Medulla oblongata (tissue), 1 donor: ENCODE results near the gene ACACA.

Source experiments
- DNase-seq: peaks from one replicate; pipeline ENCODE4 v3.0.0-alpha.2; 2015; ENCODE audit errors: extremely low spot score

ACACA gene

DNA sequence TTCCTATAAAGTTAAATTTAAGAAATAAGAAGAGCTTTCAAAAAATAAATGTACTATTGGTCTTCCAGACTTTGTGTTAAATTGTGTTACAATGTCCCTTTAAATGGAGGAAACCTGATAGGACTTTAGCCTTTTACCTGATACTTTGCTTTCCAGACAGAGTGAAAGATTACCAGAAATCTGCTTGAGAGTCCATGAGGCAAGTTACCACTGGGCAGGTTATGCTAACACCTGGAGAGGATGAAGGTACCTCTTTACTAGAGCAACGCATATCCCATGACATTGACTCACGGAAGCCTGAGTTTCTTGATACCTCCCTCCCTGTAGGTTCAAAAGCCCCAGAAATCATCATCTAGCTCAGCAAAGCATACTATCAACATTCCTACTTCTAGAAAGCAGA is 174.7 kb downstream of the ACACA start:
- no peak for DNase-seq

GRCh38 chr17:37230633-37231032 is 176.0 kb downstream of the ACACA start:
- DNase-seq: no peak

DNA sequence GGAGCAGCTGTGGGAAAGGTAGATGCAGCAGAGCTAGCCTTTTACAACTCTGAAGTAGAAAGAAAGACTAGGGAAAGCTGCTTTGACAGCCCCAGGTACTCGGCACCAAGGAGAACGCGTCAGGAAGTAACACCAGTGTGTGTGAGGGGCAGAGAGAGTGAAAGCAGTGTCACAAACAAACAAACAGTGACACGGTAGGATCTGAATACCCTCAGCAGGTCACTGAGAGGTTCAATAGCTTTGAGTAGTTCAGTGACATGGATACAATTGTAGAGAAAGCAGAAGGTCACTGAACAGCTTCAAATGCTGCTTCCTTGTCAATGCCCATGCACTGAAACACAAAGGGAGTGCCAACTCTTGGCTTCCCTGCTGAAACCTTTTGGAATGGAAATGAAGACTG is 181.2 kb downstream of the ACACA start:
- peak; percentile 25 for DNase-seq

GRCh38 chr17:37221865-37222264 is 184.8 kb downstream of the ACACA start:
- no peak for DNase-seq

GRCh38 chr17:37220607-37220953 is 186.1 kb downstream of the ACACA start:
- peak; percentile 67 for DNase-seq

GRCh38 chr17:37219876-37220606 is 186.6 kb downstream of the ACACA start:
- DNase-seq: no peak

GRCh38 chr17:37218849-37219248 is 187.8 kb downstream of the ACACA start:
- DNase-seq: no peak

- no peak for DNase-seq
These were observed 192.2 kb downstream of the ACACA start for GRCh38 chr17:37214416-37214815.

- no peak for DNase-seq
These were observed 192.7 kb downstream of the ACACA start for GRCh38 chr17:37213927-37214326.

DNA sequence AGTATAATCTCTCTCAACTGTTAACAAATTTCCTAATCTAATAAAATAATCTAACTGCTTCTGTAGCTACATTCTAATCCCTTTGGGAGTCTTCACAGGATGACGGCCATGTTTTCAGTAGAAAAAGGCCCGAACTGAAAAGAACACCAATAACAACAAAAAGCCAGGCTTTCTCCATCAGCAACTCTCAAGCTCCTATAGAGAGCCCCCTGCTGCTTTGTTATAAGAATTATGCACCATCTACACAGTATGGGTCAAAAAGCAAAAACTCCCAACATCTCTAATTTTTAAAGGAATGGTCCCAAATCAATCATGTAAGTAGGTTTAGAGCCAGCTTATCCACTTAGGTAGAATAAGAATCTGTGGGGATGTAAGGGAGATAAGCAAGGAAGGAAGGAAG is 194.5 kb downstream of the ACACA start:
- DNase-seq: peak; percentile 12

GRCh38 chr17:37211136-37211535 is 195.5 kb downstream of the ACACA start:
- no peak for DNase-seq

- DNase-seq: no peak
These were observed 199.5 kb downstream of the ACACA start for GRCh38 chr17:37207103-37207502.

DNA sequence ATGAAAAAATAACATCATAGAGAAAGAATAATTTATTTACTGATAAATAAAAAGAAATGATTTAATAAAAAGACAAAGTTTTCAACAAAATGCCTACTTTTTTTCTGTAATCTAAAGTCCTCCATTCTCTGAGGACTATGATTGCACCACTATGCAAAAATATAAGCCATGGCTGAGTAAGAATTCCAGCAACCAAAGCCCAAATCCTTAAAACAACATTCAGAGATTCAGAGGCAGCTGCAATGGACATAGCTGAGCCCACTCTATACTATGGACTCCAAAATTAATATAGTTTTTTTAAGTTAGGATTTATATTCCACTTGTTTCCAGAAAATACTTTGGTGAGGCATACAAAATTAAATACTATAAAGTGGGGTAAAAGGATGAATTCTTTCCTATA is 200.3 kb downstream of the ACACA start:
- DNase-seq: no peak

GRCh38 chr17:37200497-37200896 is 206.1 kb downstream of the ACACA start:
- no peak for DNase-seq

DNA sequence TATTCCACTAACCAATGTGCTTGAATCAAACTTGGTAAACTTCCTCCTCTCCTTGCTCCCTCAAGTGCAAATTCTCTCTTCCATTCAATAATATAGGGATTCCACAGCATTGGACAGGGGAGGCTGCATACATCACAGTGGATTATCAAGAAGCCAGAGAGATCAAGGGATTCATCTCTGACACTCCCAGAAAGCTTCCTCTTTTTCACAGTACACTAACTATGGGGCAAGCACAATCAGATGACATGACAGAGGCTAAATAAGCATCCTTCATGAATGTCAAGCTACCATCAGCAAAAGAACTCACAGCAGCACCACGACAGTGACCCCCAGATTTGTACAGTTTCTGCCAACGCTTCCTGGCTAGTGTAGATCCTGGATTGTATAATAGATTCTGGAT is 209.3 kb downstream of the ACACA start:
- DNase-seq: no peak

DNA sequence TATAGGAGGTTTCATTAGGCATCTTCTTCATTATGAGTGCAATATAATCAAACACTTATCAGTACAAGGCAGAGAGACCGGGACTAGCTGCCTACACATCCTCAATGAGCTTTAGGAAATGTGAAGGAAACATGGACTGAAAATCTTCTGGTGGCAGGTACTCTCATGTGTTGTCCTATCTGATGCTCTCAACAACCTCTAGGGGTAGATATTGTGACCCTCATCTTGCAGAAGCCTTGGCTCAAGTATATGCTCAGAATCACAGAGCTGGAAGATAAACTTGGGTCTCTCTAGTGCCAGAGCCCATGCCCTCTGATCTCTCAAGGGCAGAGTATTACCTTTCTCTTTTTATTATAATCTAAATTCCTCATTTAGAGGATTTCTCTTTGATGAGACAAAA is 212.4 kb downstream of the ACACA start:
- no peak for DNase-seq

GRCh38 chr17:37191219-37191618 is 215.4 kb downstream of the ACACA start:
- DNase-seq: no peak

DNA sequence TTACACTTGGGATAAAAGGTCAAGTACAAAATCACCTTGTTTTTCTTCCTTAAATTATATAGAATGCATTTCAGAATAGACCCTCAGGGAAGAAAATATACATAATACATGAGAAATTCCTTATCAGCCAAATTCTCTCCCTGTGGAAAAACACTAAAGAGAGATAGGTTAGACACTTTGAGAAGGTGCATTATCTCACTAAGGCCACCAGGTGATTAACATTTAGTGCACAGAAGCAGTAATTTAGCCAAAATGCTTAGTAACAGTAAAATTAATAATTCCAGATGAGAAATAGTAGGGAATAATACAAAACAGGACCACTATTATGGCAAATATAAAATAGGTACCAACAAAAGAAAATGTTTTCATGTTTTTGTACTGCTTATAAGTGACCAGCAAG is 216.1 kb downstream of the ACACA start:
- no peak for DNase-seq

DNA sequence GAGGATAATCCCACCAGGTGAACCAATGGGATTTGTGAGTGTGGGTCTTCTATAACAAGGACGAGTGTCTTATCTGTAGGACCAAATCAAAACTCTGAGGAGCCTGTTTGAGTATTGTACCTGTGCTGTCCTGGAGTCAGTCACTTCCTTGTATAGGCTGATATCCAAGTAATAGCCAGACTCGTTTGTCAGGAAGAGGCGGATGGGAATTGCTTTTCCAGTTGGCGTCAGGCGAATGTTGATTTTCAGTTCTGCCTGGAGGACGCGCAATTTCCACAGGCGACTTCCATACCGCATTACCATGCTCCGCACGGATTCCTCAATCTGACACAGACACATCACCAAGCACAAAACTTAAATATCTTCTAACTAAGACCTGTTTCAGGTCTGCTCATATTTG is 218.5 kb downstream of the ACACA start:
- no peak for DNase-seq

DNA sequence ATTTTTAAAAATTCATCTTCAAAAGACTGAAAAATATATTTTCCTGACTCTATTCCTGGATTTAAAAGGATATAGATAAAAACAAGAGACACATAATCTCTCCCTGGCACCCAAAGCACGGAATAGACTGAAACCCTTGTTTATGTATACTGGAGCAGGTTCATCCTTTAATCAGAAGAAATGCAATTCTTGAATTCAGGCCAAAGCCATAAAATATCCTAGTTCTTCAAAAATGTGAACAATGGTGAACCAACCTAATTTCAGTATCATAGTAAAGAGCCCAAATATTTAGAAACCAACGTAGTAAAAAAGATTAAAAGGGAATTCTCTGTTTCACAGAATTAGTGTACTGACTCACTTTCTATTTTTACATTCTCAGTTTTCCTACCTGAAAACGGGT is 219.4 kb downstream of the ACACA start:
- DNase-seq: no peak

GRCh38 chr17:37182786-37183465 is 223.7 kb downstream of the ACACA start:
- no peak for DNase-seq

- DNase-seq: no peak
These were observed 226.3 kb downstream of the ACACA start for GRCh38 chr17:37180376-37180775.

DNA sequence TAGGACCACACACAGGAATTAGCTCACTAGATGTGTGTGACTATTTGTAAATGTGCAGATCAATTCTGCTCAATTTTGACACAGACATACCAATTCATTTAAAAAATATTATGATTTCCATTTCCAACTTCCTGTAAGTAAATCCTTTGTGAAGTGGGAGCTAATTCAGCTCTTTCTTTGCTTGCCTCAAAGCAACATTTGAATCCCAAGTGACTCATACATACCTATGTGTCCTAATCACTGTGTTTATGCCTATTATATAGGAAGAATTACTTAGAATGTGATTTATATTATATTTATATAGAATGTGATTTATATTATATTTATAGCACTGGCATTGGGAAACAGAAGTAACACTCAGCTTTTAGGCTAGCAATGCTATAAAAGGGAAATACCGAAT is 226.7 kb downstream of the ACACA start:
- no peak for DNase-seq
